IMR-90 (cell line): ENCODE data around the gene TTC3. TPM values are rescaled to one million over a fixed set of nuclear protein-coding genes. Genes with fewer than 3 reads are reported as not detected.

ENCODE experiments used
- ATAC-seq: fragments of 200-7000 bp; cut with Tn5 transposase; 2 replicates; pipeline ENCODE4 v1.9.1; 2020; ENCODE audit warnings: low read depth, mild to moderate bottlenecking, moderate library complexity
- BruUV-seq: library from RNA; stranded (reverse); fragments of 400-500 nt; replicated peaks from 2 replicates; lab custom pipeline; 2021; lab: Mats Ljungman, UMichigan
- CTCF ChIA-PET: fragments of 300-600 bp; formaldehyde crosslinking; extraction: SDS; loops from one replicate; lab custom pipeline; 2021; ENCODE audit warnings: antibody characterized with exemption; lab: Yijun Ruan, JAX
- POLR2A ChIA-PET: fragments of 300-600 bp; sonication (Branson Sonifier 250); formaldehyde crosslinking; loops from one replicate; lab custom pipeline; 2022; ENCODE audit warnings: antibody characterized with exemption; ENCODE audit not compliant: unreplicated experiment; lab: Charles Lee
- DNase-seq: peaks from one replicate; pipeline ENCODE4 v3.0.0; 2013
- H2AFZ ChIP-seq: replicated peaks from 2 replicates; pipeline ENCODE3; 2013; ENCODE audit warnings: low read length, mild to moderate bottlenecking; ENCODE audit not compliant: poor library complexity
- H2AK5ac ChIP-seq: 2 replicates; pipeline ENCODE4 v1.6.1; 2013; ENCODE audit warnings: low read depth, low read length, inconsistent platforms
- H2AK9ac ChIP-seq: replicated peaks from 2 replicates; pipeline ENCODE3; 2013; ENCODE audit warnings: mild to moderate bottlenecking, low read depth, low read length, moderate library complexity; ENCODE audit not compliant: poor library complexity
- H2BK120ac ChIP-seq: 2 replicates; pipeline ENCODE4 v1.6.1; 2013; ENCODE audit warnings: low read depth, low read length, inconsistent platforms
- H2BK15ac ChIP-seq: 3 replicates; pipeline ENCODE4 v1.6.1; 2013; ENCODE audit warnings: low read depth, low read length, inconsistent platforms
- H2BK20ac ChIP-seq: 2 replicates; pipeline ENCODE4 v1.6.1; 2013; ENCODE audit warnings: low read depth, mild to moderate bottlenecking, inconsistent platforms, low read length, moderate library complexity
- H2BK5ac ChIP-seq: 2 replicates; pipeline ENCODE4 v1.6.1; 2013; ENCODE audit warnings: mild to moderate bottlenecking, low read depth, low read length, inconsistent platforms; ENCODE audit not compliant: poor library complexity, severe bottlenecking
- H3K14ac ChIP-seq: replicated peaks from 2 replicates; pipeline ENCODE4 v1.6.1; 2013; ENCODE audit warnings: low read depth, low read length, inconsistent platforms
- H3K18ac ChIP-seq: 2 replicates; pipeline ENCODE4 v1.6.1; 2013; ENCODE audit warnings: low read depth, low read length, control low read depth
- H3K23ac ChIP-seq: 2 replicates; pipeline ENCODE4 v1.6.1; 2013; ENCODE audit warnings: low read depth, low read length, inconsistent platforms
- H3K27ac ChIP-seq: 2 replicates; pipeline ENCODE4 v1.5.1; 2013; ENCODE audit warnings: mild to moderate bottlenecking, control low read depth, low read length; ENCODE audit not compliant: insufficient read depth
- H3K27me3 ChIP-seq: 2 replicates; pipeline ENCODE4 v1.6.1; 2013; ENCODE audit warnings: low read length; ENCODE audit not compliant: control insufficient read depth, insufficient read depth
- H3K36me3 ChIP-seq: 2 replicates; pipeline ENCODE4 v1.6.1; 2013; ENCODE audit warnings: low read length, mixed read lengths; ENCODE audit not compliant: control insufficient read depth, insufficient read depth
- H3K4ac ChIP-seq: 2 replicates; pipeline ENCODE4 v1.6.1; 2013; ENCODE audit warnings: low read depth, low read length, inconsistent platforms
- H3K4me1 ChIP-seq: 2 replicates; pipeline ENCODE4 v1.6.1; 2013; ENCODE audit warnings: low read length, mixed read lengths; ENCODE audit not compliant: control insufficient read depth, insufficient read depth
- H3K4me2 ChIP-seq: 2 replicates; pipeline ENCODE4 v1.6.1; 2013; ENCODE audit warnings: low read depth, mild to moderate bottlenecking, control low read depth, low read length, moderate library complexity
- H3K4me3 ChIP-seq: 2 replicates; pipeline ENCODE4 v1.5.1; 2013; ENCODE audit warnings: low read depth, mild to moderate bottlenecking, control low read depth, low read length, moderate library complexity; ENCODE audit not compliant: insufficient read depth
- H3K56ac ChIP-seq: 2 replicates; pipeline ENCODE4 v1.6.1; 2013; ENCODE audit warnings: low read length, inconsistent platforms; ENCODE audit not compliant: insufficient read depth; ENCODE audit errors: extremely low read depth
- H3K79me1 ChIP-seq, 2 experiments: 2 replicates each; pipeline ENCODE4 v1.6.1; 2013; ENCODE audit warnings: low read length in 2 of 2, inconsistent platforms in 1 of 2, low read depth in 1 of 2
- H3K9ac ChIP-seq: 2 replicates; pipeline ENCODE4 v1.6.1; 2013; ENCODE audit warnings: low read depth, low read length, control low read depth
- H3K9me1 ChIP-seq: 2 replicates; pipeline ENCODE4 v1.6.1; 2013; ENCODE audit warnings: low read length, inconsistent platforms; ENCODE audit not compliant: insufficient read depth
- H3K9me3 ChIP-seq: 2 replicates; pipeline ENCODE4 v1.6.1; 2013; ENCODE audit warnings: low read length; ENCODE audit not compliant: control insufficient read depth, insufficient read depth
- H4K20me1 ChIP-seq: 2 replicates; pipeline ENCODE4 v1.6.1; 2013; ENCODE audit warnings: low read length, inconsistent platforms; ENCODE audit not compliant: insufficient read depth
- H4K5ac ChIP-seq: 2 replicates; pipeline ENCODE4 v1.6.1; 2013; ENCODE audit warnings: mild to moderate bottlenecking, low read depth, low read length, control low read depth
- H4K8ac ChIP-seq, 2 experiments: 2 replicates each; pipeline ENCODE4 v1.6.1; 2013; ENCODE audit warnings: low read depth in 2 of 2, low read length in 2 of 2, control low read depth in 1 of 2, inconsistent platforms in 1 of 2
- H4K91ac ChIP-seq: 2 replicates; pipeline ENCODE4 v1.6.1; 2013; ENCODE audit warnings: low read depth, low read length, inconsistent platforms; ENCODE audit not compliant: insufficient read depth
- MAFK ChIP-seq: IDR thresholded peaks from 2 replicates; pipeline ENCODE4 v1.6.1; 2012; ENCODE audit warnings: low read depth, low read length, improper control_type of control experiment
- MAZ ChIP-seq: IDR thresholded peaks from 2 replicates; pipeline ENCODE4 v1.6.1; 2012; ENCODE audit warnings: low read depth, mild to moderate bottlenecking, low read length, improper control_type of control experiment, moderate library complexity, borderline replicate concordance
- NFE2L2 ChIP-seq: fragments of 150-350 bp; IDR thresholded peaks from 2 replicates; pipeline ENCODE4 v1.6.1; 2016; ENCODE audit warnings: low read depth, mild to moderate bottlenecking, low read length
- POLR2A ChIP-seq: IDR thresholded peaks from 2 replicates; pipeline ENCODE4 v1.6.1; 2012; ENCODE audit warnings: mild to moderate bottlenecking, low read depth, low read length
- USF2 ChIP-seq: fragments of 150-350 bp; IDR thresholded peaks from 2 replicates; pipeline ENCODE4 v1.6.1; 2017; ENCODE audit warnings: mild to moderate bottlenecking, antibody characterized with exemption, low read length, low read depth
- WGBS, 2 experiments: methylation state at CpG; one replicate each; pipeline versions ENCODE4 v1.1.5 to v1.1.7; 2013; ENCODE audit warnings: missing lambda C conversion rate in 2 of 2; ENCODE audit not compliant: insufficient read length in 1 of 2; ENCODE audit errors: extremely low coverage in 2 of 2; 5-methylcytosine and 5-hydroxymethylcytosine counted together
- dilution Hi-C: fragments of 300-500 bp; cut with HindIII; formaldehyde crosslinking; loops from one replicate; pipeline ENCODE4 v1.14.3; 2018; ENCODE audit warnings: low sequenced_read_pairs; ENCODE audit not compliant: unreplicated experiment
- in situ Hi-C: fragments of 300-500 bp; cut with MboI; formaldehyde crosslinking; loops from 3 replicates; pipeline ENCODE4 v1.14.3; 2019; ENCODE audit warnings: low sequenced_read_pairs, inconsistent platforms, mixed read lengths
- intact Hi-C: fragments of 100-400 bp; cut with micrococcal nuclease; formaldehyde crosslinking; loops from 2 replicates; pipeline ENCODE4 v1.10.0; 2022
- polyA plus RNA-seq, 3 experiments: library from polyadenylated mRNA; depleted of rRNA; stranded (reverse); fragments of >200 nt; gene quantifications; 2 replicates each; pipeline ENCODE4 v1.2.3, GENCODE V29; 2012; ENCODE audit warnings: low replicate concordance in 1 of 3
- total RNA-seq: library from RNA; depleted of rRNA; stranded (reverse); fragments of >200 nt; gene quantifications from 2 replicates; pipeline ENCODE4 v1.2.3, GENCODE V29; 2012

The TTC3 gene
- total and polyA plus RNA-seq, 2 of the 4 experiments (the other 2 are of a cell fraction) = 96.7 to 293 TPM

- H3K27me3 ChIP-seq = no peaks in the 10 kb centered on the region
- DNase-seq = peak; percentile 47
Observed at GRCh38 chr21:37181059-37181458, 108.0 kb downstream of the TTC3 start.

More at GRCh38 chr21:37181059-37181458, 108.0 kb downstream of the TTC3 start:
- H2BK120ac ChIP-seq = no peak overlapping the region
- H3K56ac ChIP-seq = no peak overlapping the region
- peaks cover 15% of the 10 kb centered on the region; the same call in 1 of the 2 replicates for H3K9me1 ChIP-seq
- in situ Hi-C loops = no loop called here
- H4K8ac ChIP-seq = no peak overlapping the region
- peaks cover 52 to 59% of the 10 kb centered on the region in 2 experiments for H3K79me1 ChIP-seq
- H4K20me1 ChIP-seq = peaks cover 15% of the 10 kb centered on the region; the same call in 1 of the 2 replicates
- H4K91ac ChIP-seq = no peak overlapping the region
- no peaks in the 10 kb centered on the region for H3K4me1 ChIP-seq
- WGBS, 2 experiments = no CpG with 5 or more reads among the region's 3 CpGs
- ChIA-PET CTCF (no interaction called here), POLR2A (no interaction called here)
- H2AK5ac ChIP-seq = no peak overlapping the region
- TF ChIP-seq NFE2L2 (no peak), POLR2A (no peak), MAZ (no peak), USF2 (no peak), MAFK (no peak)
- no TSS peak for BruUV-seq
- no peak overlapping the region for H2AK9ac ChIP-seq
- H2BK5ac ChIP-seq = no peak overlapping the region
- H4K5ac ChIP-seq = no peak overlapping the region
- no peak overlapping the region for H2AFZ ChIP-seq
- no peak overlapping the region for H3K4me3 ChIP-seq
- H3K27ac ChIP-seq = no peak overlapping the region
- H3K9me3 ChIP-seq = no peaks in the 10 kb centered on the region
- no peak overlapping the region for H3K18ac ChIP-seq
- no peak overlapping the region for H3K4ac ChIP-seq
- H3K4me2 ChIP-seq = no peak overlapping the region
- H3K23ac ChIP-seq = no peak overlapping the region
- no peak overlapping the region for H2BK20ac ChIP-seq
- H2BK15ac ChIP-seq = no peak overlapping the region
- ATAC-seq = peak; percentile 46; the same call in 1 of the 2 replicates
- intact Hi-C loops = no loop called here
- no peak overlapping the region for H3K14ac ChIP-seq
- dilution Hi-C loops = no loop called here
- H3K9ac ChIP-seq = no peak overlapping the region
- H3K36me3 ChIP-seq = peaks cover 45% of the 10 kb centered on the region
